CD4-positive, alpha-beta T cell treated with Interleukin-1 beta for 1 hour (primary cell): ENCODE results near the gene IQSEC1.

Experiments used
- DNase-seq, 2 donors: peaks; one replicate each; pipeline ENCODE4 v3.0.0-alpha.2; 2020 to 2022

The IQSEC1 gene

DNA sequence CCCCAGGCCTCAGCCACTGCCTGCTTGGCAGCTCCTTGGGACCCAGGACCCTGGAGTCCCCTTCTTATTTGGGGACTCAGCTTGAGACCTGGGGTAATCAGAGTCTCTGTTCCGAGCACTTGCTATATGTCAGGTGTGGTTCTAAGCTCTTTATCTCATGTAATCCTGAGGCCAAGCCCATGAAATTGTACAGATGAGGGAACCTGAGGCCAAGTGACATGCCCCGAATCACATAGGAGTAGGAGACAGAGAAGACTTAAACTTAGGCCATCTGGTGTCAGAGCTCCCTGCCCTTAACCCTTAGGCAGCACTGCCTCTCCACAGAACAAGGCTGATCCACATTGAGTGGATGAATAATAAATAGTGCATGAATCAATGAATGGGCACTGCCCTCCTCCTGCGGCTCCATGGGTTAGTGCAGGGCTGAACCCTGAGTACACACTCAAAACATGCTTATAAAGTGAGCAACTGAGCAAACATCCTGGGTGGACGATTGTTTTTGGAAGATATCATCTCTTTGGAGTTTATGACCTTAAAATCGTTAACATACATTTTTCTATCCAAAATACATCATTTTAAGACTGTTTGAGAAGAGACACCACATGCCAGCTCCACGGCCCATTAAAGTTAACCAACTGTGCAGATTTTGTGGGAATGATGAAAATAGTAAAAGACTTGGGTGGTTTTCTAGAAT lies 33.2 kb upstream of the IQSEC1 start:
- no peak for DNase-seq

DNA sequence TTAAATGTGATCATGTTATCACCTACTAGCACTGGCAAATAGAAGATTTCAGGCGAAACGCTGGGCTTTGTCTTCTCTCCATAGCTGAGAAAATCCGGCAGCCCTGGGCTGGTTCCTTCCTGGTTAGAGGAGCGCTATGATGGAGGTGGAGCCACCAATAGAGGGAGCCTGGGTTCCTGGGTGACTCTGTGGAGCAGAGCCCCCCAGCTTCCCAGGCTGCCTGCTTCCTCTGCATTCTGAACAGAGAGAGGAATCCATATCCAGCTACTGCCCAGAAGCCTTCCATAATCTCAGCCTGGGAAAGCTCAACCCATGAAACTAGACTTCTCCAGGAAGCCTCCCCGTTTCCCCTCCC lies 32.6 kb upstream of the IQSEC1 start:
- no peak for DNase-seq

DNA sequence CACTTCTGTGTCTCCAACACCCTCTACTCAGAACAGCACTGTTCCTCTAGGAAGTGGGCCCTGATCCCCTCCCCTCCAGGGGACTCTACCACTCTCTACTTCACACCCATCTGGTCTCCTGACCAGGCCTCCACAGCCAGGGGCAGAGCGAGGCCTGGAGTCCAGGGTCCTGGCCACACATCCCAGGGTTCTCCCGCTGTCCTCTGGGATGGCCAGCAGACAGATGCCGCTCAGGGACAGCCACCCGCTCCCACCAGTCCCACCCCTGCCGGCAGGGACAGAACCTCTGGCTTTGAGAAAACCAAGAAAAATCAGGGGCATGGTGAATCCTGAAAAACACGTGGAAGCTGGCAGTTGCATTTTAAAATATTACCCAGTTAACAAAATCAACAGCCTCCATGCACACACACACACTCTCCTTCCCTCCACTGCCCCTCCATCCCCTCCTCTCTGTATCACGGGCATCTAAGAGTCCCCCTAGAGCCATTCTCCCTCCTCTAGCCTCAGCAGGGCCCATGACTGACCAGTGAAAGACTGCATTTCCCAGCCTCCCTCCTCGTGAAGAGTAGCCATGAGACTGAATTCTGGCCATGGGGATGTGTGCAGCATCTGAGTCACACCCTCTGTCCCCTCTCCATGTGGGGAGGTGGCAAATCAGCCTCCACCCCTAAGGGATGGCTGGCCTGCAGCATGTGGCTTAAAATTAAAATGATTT lies 32.1 kb upstream of the IQSEC1 start:
- no peak for DNase-seq

DNA sequence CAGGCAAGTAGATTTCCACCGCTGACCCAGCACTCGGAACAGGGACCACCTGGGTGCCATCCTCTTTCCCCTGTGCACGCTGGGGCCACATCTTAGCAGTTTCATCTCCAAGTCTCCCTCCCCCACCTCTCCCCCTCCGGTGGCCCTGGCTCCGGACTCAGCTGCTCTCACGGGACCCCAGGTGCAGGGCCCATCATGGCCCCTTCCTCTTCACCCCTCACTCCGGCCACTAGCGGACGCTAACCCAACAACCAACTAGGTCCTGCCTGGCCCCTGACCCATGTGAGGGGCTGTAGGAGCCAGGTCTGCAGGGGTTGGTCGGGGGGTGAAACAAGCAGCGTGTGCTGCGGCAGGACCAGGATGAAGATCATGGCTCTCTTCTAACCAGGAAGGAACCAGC lies 31.3 kb upstream of the IQSEC1 start:
- DNase-seq, result no peak

DNA sequence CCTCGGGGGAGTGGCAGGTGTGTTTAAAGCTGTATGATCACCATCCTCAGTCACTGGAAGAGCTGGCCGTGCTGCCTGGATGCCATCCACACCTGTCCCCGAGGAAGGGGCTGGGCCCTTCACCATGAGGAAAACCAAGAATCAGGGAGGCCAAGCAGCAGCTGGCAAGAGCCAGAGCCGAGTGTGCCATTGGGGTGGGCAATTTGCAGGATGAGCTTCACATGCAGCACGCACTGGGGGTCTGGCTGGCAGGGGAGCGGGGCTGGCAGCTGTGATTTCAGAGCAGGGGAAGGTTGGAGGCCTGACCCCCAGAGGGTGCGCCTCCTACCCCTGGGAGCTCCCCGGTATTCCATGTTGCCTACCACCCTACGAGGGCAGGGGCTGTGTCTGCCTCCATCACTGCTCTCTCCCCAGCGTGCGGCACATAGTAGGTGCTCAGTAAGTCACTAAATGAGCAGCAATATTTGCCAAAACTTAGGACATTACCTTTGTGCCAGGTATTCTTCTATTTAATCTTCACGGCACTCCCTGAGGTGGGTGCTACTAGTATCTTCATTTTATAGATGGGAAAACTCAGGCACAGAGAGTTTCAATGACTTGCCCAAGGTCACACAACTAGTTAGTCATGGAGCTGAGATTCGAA lies 30.3 kb upstream of the IQSEC1 start:
- no peak for DNase-seq

DNA sequence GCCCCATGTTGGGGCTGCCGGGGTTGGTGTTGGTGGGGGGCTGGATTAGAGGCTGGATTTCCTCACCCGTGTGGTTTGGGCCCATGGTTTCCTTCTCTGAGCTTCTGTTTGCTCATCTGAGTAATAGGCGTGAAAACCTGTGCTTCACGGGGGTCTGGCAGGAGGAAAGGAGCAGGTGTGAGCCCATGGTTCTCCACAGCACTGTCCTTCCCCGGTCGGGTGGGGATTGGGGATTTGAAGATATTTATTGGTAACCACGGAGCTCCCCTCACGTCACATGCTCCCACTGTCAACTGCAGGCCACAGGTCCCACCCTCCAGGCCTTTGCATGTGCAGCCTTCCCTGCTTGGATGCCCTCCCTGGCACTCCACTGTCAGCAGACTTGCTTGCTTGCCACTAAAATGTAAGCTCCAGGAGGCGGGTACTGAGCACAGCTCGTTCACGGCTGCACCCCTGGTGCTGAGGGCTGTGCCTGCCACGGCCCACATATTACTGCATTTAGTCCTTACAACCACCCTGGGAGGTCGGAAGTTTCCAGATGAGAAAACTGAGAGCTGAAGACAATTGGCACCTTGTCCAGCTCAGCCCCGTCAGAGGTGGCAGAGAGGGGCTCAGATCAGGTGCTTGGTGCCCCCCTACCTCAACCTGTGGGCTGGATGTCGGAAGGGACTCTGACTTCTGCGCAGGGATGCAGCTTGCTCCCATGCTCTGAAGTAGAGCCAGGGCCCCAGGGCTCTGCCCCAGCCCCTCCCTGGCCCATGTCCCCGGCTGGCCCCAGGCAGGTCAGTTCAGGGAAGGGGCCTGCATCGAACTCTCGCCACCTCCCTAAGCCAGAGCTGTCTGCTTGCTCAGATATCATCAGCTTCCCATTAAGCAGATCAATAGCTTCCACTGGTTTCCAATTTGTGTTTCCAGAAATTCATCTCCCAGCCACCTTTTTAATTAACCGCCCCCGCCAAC lies 29.4 kb upstream of the IQSEC1 start:
- no peak for DNase-seq

DNA sequence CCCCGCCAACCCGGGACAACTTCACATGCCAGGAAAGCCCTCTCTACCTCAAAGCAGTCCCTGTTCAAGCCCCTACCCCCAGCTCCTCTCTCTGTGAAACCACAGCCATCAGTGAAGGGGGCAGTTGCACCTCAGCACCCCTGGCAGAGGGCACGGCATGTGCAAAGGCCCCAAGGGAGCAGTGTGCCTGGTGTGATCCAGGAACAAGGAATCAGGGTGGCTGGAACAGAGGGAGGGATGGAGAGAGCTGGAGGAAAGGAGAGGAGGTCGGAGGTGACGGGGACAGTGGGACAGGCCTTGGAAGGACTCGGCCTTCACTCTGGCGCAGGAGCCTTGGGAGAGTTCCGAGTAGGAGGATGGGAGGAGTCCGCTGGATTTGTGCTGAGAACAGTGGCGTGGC lies 26.5 kb upstream of the IQSEC1 start:
- no peak for DNase-seq

DNA sequence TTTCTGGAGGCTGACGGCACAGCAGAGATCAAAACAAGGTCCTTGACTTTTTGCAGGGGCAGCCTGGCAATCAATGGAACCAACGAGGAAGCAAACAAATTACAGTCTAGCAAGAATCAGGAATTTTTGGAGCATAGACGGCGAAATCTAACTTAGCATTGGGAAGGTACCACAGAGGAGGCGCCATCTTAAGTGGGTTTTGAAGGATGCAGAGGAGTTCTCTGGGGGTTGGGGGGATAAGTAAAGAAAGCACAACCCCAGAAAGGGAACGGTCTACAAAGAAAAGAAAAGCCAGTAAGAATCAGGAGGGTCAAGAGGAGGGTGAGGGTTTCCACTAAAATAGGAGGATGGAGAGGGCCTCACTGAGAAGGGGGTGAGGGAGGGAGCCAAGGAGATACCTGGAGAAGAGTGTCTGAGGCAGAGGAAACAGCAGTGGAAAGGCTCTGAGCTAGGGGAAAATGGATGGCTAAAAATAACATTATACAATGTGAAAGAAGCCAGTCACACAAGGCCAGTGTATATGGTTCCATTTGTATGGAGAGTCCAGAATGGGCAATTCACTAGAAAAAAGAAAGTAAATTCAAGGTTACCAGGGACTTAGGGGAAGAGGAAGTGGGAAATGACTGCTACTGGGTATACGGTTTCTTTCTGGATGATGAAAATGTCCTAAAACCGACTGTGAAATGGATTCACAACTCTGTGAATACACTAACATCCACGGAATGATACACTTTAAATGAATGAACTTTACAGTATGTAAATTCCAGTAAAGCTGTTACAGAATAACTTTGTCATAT lies 25.2 kb upstream of the IQSEC1 start:
- no peak for DNase-seq

DNA sequence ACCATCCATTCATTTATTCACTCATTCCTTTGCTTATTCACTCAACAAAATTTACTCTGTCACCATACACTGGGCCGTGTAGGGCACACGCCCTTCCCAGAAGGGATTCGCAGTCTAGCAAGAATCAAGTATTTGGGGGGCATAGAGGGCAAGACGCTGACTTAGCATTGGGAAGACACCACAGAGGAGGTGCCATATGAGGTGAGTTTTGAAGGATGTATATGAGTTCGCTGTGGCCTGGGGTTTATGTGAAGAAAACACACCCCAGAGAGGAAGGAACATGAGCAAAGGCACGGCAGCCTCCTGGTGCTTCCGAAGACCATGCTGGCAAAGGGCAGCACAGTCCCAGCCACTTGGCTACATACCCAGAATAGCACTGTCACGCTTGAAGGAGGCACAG lies 23.1 kb upstream of the IQSEC1 start:
- DNase-seq, result no peak

DNA sequence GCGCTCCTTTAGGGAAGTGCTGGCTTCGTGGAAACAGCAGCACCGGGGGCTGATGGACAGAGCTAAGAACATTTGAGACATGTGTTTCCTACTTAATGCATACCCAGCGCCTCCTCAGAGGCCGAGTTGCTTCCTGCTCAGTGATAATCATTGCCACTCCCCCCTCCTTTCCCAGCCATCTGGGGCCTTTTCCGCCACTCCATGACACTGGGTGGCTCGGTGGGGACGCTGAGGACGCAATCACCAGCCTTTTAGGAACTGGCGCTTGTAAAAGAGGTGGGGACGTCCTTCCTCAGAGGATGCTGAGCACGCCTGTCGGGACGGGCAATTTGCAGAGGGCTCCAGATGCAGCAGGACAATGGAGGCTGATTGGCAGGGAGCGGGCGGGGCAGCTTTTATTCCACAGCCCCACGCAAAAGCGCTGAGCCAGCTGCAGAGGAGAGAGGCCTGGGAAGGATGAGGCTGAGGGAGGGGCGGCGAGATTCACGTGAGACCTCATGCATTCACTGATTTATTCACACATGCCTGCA lies 22.2 kb upstream of the IQSEC1 start:
- DNase-seq, result no peak

DNA sequence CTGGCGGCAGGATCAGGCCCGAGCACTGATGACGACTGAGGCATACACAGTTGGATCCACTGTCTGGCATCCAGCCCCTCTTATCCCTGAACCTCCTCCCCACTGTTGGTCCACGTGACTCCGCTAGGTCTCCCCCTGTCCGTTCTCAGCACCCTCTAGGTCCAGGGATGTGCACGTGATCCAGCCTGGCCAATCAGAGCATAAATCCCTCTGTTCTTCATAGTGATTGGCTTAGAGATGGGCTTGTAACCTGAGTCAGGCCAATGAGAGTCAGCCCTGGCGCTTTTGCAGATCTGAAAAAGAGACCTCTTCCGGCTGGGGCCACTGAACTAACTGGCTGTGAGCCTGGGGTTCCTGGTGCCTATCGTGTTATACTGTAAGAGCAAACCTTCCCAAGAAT lies 20.5 kb upstream of the IQSEC1 start:
- DNase-seq, result no peak

DNA sequence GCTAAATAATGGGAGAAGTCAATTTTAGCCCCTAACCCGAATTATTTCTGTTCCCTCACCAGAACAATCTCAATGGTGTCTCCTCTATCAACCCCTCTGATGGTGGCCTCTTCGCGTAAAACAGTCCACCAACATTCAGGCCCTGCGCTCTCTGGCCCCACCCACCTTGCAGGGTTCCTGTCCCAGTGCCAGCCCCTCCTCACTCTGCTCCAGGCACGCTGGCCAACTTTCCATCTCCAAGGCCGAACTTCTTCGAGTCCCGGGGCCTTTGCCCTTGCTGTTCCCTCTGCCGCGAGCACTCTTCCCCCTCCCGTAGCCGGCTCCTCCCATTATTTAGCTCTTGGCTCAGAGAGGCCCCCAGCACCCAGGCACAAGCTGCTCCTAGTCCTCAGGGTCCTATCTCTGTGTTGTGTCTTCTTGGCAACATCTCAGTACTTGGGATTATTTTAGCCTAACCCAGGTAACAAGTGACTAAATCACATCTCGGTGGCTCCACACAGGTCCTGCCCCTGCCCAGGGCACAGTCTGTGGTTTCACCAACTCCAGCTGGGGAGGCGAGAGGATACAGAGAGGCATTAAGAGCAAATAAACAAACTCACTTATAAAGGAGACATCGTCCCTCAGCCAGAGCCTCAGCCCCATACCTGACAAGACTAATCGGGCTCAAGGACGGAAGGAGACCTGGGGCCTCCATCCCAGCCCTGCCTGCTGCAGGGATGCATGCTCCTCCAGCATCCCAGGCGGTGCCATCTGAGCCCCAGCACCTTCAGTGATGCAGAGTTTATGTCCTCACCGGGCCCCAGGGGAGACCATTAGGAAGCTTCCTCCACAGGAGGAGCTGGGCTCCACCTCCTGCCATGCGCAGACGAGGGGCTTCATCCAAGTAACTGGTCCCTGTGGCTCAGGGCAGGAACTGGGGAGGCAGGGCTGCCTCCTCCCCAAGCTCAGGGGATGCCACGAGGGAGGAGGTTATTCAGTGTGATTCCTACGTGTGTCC lies 19.7 kb upstream of the IQSEC1 start:
- no peak for DNase-seq

DNA sequence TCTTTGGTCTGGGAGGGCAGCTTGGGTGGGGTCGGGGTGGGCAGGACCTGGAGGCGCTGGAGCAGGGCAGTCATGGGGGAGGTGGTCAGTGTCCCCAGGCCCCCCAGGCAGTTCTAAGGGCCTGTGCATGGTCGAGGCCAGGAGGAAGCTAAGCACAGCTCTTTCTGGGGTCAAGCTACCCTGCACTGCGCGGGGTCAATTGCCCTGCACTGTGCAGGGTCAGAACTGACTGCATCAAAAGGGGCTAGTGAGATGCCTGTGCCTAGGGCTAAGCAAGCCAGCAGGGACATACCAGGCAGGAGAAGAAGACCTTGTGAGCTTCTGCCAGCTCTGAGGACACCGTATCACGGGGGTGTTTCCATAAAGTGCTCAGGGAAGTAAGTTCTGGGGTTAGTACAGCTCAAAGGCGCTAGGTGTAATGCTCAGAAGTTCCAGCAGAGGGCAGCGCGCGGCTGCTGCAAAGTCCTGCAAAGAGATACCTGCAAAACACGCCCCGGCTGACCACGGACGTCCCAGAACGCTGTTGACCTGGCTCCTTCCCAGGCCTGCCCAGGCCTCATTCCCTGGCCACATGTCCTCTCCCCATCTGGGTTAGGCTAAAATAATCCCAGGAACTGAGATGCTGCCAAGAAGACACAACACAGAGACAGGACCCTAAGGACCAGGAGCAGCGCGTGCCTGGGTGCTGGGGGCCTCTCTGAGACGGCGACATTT lies 18.8 kb upstream of the IQSEC1 start:
- peak; percentile 79 for DNase-seq

DNA sequence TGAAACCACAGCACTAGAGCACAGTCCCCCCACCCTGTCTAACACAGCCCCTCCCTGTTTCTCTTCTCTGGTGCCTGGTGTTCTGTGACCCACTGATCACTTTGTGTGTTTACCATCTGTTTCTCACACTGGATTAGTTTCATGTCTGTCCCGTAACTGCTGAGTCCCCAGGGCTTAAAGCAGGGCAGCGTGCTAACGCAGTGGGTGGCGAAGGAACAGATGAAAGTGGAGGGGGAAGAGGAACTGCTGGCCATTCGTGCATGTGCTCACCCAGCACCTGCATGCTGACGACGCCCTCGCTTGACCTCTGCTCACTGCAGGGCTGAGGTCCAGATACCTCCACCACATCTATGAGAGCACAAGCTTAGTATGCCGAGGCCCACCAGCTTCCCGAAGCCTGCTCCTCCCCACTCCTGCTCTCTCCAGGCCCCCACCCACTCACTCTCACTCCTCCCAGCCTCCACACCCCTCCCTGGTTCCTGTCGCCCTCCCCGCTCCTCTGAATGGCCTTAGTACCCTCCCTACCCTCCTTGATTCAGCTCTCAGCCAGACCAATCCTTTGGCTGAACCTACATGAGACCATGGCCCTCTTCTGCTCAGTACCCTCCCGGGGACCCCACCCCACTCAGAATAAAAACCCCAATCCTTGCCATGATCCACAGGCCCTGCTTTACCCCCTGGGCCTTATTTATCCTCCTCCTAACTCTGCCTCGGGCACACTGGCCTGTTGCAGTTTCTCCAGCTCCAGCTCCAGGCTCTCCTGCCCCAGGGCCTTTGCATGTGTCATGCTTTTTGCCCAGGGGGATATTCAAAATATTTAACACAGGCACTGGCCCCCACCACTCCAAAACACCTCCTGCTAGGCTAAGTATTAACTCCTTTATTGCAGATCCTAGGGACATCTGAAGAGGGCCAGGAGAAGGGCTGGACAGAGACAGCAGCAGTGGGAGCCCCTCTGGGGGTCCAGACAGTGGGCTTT lies 15.1 kb upstream of the IQSEC1 start:
- peak in 1 of 2 donors; percentile 62 for DNase-seq

DNA sequence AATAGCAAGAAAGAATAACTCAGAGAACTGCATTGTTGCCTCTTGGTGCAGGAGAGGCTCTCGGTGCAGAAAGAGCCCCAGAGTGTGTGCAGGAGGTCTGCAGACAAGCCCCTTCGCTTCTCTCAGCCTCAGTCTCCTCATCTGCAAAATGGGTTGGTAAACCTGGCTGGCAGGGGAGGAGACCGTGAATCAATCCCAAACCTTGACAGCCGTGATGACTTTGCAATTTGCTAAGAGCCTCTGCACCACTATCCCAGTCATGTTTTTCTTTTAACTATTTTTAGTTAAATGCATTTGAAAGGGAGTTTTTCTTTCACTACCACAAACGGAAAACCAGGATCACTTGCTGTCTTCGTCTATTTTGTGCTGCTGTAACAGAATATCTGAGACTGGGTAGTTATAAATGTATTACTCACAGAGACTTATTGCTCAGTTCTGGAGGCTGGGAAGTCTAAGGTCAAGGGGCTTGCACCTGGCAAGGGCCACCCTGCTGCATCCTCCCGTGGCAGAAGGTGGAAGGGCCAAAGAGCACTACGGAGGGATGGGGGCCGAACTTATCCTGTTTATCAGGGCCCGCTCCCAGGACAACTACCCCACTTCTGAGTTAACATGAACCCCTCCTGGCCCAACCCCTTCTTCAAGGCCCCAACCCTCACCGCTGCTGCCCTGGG lies 14.2 kb upstream of the IQSEC1 start:
- DNase-seq, result no peak

DNA sequence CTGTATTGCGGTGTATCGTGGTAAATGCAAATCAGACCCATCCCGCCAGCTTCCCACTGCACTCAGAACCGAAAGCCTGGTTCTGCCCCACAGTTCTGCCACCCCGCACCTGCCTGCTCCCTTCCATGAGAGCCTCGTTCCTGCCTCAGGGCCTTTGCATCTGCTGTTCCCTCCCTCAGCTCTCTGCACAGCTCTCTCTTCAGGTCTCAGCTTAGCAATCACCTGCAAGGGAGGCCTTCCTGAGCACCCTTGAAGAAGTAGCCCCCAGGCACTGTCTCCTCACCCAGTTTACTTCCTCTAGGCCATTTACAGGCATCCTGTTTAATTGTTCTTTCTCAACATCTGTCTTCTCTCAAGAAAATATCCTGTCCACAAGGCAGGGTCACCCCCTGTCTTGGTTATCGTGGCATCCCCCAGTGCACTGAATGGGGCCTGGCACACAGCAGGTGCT lies 13.3 kb upstream of the IQSEC1 start:
- DNase-seq, result no peak

DNA sequence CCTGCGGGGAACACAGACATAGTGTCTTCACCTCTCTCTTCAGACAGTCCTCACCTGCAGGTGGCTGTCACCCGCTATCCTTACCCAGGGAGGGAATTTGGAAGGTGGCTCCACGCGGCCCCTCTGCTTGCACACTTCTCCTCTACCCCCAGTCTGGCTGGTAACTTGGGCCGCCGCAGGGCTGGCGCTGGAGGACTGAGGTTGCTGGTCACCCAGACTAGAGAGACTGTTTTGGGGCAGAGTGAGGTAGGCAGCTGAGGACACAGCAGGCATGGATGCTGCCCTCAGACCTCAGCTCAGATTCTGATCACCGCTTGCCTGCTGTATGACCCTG lies 12.6 kb upstream of the IQSEC1 start:
- no peak for DNase-seq
